Muscle layer of duodenum (tissue), 2 donors: ENCODE results near the gene IFFO2.

ENCODE experiments used
- H3K27ac ChIP-seq: one replicate; pipeline ENCODE4 v1.7.0; 2013; ENCODE audit warnings: mild to moderate bottlenecking, low read length
- H3K27me3 ChIP-seq: one replicate; pipeline ENCODE4 v1.7.0; 2013; ENCODE audit warnings: low read depth, mild to moderate bottlenecking, control low read depth, low read length
- H3K36me3 ChIP-seq, 2 donors: one replicate each; pipeline ENCODE4 v1.7.0; 2013; ENCODE audit warnings: low read length in 2 of 2, control low read depth in 1 of 2, mild to moderate bottlenecking in 1 of 2; ENCODE audit not compliant: insufficient read depth in 2 of 2, control insufficient read depth in 1 of 2
- H3K4me1 ChIP-seq, 2 donors: one replicate each; pipeline ENCODE4 v1.7.0; 2013; ENCODE audit warnings: low read length in 2 of 2, mild to moderate bottlenecking in 2 of 2, control low read depth in 1 of 2, moderate library complexity in 1 of 2; ENCODE audit not compliant: insufficient read depth in 2 of 2, control insufficient read depth in 1 of 2
- H3K4me3 ChIP-seq, 2 donors: one replicate each; pipeline ENCODE4 v1.7.0; 2013; ENCODE audit warnings: low read length in 2 of 2, low read depth in 1 of 2, mild to moderate bottlenecking in 1 of 2
- H3K9me3 ChIP-seq, 2 donors: one replicate each; pipeline ENCODE4 v1.7.0; 2013; ENCODE audit warnings: low read length in 2 of 2, control low read depth in 1 of 2, mild to moderate bottlenecking in 1 of 2; ENCODE audit not compliant: control insufficient read depth in 1 of 2
- donor health status: healthy.

The IFFO2 gene

GRCh38 chr1:18991585-18991984 lies 35.1 kb upstream of the IFFO2 start:
- H3K27ac ChIP-seq, result no peak overlapping the region
- H3K4me3 ChIP-seq, result no peak overlapping the region
- no peaks in the 10 kb centered on the region for H3K9me3 ChIP-seq

GRCh38 chr1:18989896-18990295 lies 33.4 kb upstream of the IFFO2 start:
- Histone ChIP-seq H3K27me3 (no peaks in the 10 kb centered on the region), H3K36me3 (no peaks in the 10 kb centered on the region), H3K27ac (no peak overlapping the region), H3K4me3 (no peak overlapping the region), H3K9me3 (no peaks in the 10 kb centered on the region), H3K4me1 (no peaks in the 10 kb centered on the region)

More at GRCh38 chr1:18991585-18991984, 35.1 kb upstream of the IFFO2 start:
- no peaks in the 10 kb centered on the region for H3K27me3 ChIP-seq
- H3K36me3 ChIP-seq, result no peaks in the 10 kb centered on the region
- no peaks in the 10 kb centered on the region for H3K4me1 ChIP-seq

- Histone ChIP-seq H3K27me3 (no peaks in the 10 kb centered on the region), H3K9me3 (no peaks in the 10 kb centered on the region), H3K27ac (no peak overlapping the region), H3K36me3 (no peaks in the 10 kb centered on the region), H3K4me1 (no peaks in the 10 kb centered on the region), H3K4me3 (no peak overlapping the region)
These were observed 32.8 kb upstream of the IFFO2 start for GRCh38 chr1:18989176-18989799.

GRCh38 chr1:18981242-18981641 lies 24.8 kb upstream of the IFFO2 start:
- no peaks in the 10 kb centered on the region for H3K36me3 ChIP-seq
- H3K4me3 ChIP-seq, result no peak overlapping the region
- H3K27ac ChIP-seq, result no peak overlapping the region
- H3K27me3 ChIP-seq, result no peaks in the 10 kb centered on the region
- no peaks in the 10 kb centered on the region for H3K9me3 ChIP-seq
- no peaks in the 10 kb centered on the region for H3K4me1 ChIP-seq

GRCh38 chr1:18978706-18979105 lies 22.2 kb upstream of the IFFO2 start:
- Histone ChIP-seq H3K4me3 (no peak overlapping the region), H3K27me3 (no peaks in the 10 kb centered on the region), H3K36me3 (no peaks in the 10 kb centered on the region), H3K9me3 (no peaks in the 10 kb centered on the region), H3K4me1 (no peaks in the 10 kb centered on the region), H3K27ac (no peak overlapping the region)

- Histone ChIP-seq H3K9me3 (no peaks in the 10 kb centered on the region), H3K36me3 (no peaks in the 10 kb centered on the region), H3K27me3 (no peaks in the 10 kb centered on the region), H3K27ac (no peak overlapping the region), H3K4me3 (no peak overlapping the region), H3K4me1 (no peaks in the 10 kb centered on the region)
These were observed 21.0 kb upstream of the IFFO2 start for GRCh38 chr1:18977428-18977827.

GRCh38 chr1:18976096-18976495 lies 19.6 kb upstream of the IFFO2 start:
- Histone ChIP-seq H3K27me3 (no peaks in the 10 kb centered on the region), H3K27ac (no peak overlapping the region), H3K9me3 (no peaks in the 10 kb centered on the region), H3K4me1 (no peaks in the 10 kb centered on the region), H3K4me3 (no peak overlapping the region), H3K36me3 (no peaks in the 10 kb centered on the region)

GRCh38 chr1:18974606-18975005 lies 18.1 kb upstream of the IFFO2 start:
- H3K9me3 ChIP-seq, result no peaks in the 10 kb centered on the region
- no peak overlapping the region for H3K4me3 ChIP-seq
- H3K4me1 ChIP-seq, result no peaks in the 10 kb centered on the region
- no peak overlapping the region for H3K27ac ChIP-seq
- H3K36me3 ChIP-seq, result no peaks in the 10 kb centered on the region
- no peaks in the 10 kb centered on the region for H3K27me3 ChIP-seq

- Histone ChIP-seq H3K4me3 (no peak overlapping the region), H3K27ac (no peak overlapping the region), H3K4me1 (no peaks in the 10 kb centered on the region), H3K27me3 (no peaks in the 10 kb centered on the region), H3K36me3 (no peaks in the 10 kb centered on the region), H3K9me3 (no peaks in the 10 kb centered on the region)
These were observed 17.5 kb upstream of the IFFO2 start for GRCh38 chr1:18974005-18974404.

GRCh38 chr1:18973446-18973955 lies 17.0 kb upstream of the IFFO2 start:
- no peak overlapping the region for H3K27ac ChIP-seq
- no peaks in the 10 kb centered on the region for H3K27me3 ChIP-seq
- H3K9me3 ChIP-seq, result no peaks in the 10 kb centered on the region
- H3K36me3 ChIP-seq, result no peaks in the 10 kb centered on the region
- H3K4me3 ChIP-seq, result no peak overlapping the region
- H3K4me1 ChIP-seq, result no peaks in the 10 kb centered on the region

- Histone ChIP-seq H3K36me3 (no peaks in the 10 kb centered on the region), H3K9me3 (no peaks in the 10 kb centered on the region), H3K27me3 (no peaks in the 10 kb centered on the region), H3K4me1 (no peaks in the 10 kb centered on the region), H3K27ac (no peak overlapping the region), H3K4me3 (no peak overlapping the region)
These were observed 16.5 kb upstream of the IFFO2 start for GRCh38 chr1:18972991-18973390.

- Histone ChIP-seq H3K4me3 (no peak overlapping the region), H3K9me3 (no peaks in the 10 kb centered on the region), H3K36me3 (no peaks in the 10 kb centered on the region), H3K27ac (no peak overlapping the region), H3K4me1 (no peaks in the 10 kb centered on the region), H3K27me3 (no peaks in the 10 kb centered on the region)
These were observed 16.1 kb upstream of the IFFO2 start for GRCh38 chr1:18972531-18972930.
